Pons (tissue), 1 donor: ENCODE measurements around the gene OR5A1.
"Not testable (repeated sequence)": the region's sequence is repeated elsewhere in the genome, so short reads cannot be mapped to it uniquely, and the experiment has no call there.

ENCODE experiments used
- DNase-seq: peaks from one replicate; pipeline ENCODE4 v3.0.0-alpha.2; 2016; ENCODE audit warnings: low spot score

The OR5A1 gene

GRCh38 chr11:59436169-59436568, at the start of gene OR5A1:
Gene OR5A1 (plus strand): TSS chr11:59436469. CDS start chr11:59443169, 6,700 bp downstream.
- DNase-seq = no peak

DNA sequence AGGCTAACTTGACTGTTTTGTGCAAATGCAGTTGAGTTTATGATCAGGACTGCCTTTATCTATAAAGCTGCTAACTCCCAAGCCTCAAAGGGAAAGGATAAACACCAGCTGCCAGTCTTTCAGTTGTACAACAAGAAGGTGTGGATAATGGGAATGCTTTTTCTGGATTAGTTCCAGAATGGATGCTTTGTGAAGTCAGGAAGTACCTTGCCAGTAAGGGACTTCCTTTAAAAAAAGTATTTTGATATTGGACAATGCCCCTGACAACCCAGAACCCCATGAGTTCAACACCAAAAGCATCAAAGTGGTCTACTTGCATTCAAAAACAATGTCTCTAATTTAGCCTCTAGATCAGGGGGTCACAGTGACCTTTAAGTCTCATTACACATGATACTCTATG, 42.1 kb upstream of the OR5A1 start:
- DNase-seq = no peak

DNA sequence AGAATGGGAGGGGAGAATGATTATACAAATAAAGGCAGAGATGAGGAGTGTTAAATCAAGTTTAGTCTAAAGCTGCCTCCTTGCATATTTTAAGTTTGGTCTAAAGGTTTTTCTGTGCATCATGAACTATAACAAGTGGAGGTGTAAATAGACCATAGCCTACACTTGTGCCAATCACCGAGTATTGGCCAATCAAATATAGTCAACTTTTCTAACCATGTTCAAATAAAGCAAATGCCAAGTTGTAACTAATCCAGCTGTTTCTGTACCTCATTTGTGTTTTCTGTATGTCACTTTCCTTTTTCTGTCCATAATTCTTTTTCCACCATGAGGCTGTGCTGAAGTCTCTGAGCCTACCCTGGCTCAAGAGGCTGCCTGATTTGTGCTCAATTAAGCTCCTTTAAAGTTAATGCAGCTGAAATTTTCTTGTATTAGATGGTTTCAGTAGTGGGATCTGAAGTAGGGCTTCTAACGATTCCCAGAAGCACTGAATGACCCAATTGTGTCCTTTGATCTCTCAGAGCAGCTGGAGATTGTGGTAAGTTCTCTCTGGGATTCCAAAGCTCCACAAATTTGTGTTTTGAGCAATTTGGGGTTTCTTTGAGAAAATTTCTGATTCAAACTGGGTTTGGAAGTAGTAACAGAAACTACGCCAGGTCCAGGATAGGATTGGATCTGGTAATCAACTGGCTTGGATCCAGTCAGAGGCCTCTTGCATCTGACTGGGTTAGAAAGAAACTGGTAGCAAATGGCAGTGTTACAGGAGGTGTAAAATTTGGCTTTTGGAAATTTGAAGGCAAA, 35.6 kb upstream of the OR5A1 start:
- no peak for DNase-seq

DNA sequence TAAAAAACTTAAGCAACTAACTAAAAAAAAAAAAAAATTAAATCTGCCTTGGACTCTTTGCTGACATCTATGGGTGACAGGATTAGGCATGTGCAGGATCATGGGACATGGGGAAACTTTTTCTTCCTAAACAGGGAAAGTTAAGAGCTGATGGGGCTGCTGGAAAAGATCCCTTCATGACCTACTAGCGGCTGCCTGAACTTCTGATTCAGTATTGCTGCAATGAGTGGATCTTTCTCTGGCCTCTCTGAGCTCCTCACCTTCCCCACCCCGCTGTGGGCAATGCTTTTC, 35.1 kb upstream of the OR5A1 start:
- no peak for DNase-seq

GRCh38 chr11:59403546-59403945, 32.7 kb upstream of the OR5A1 start:
- no peak for DNase-seq

DNA sequence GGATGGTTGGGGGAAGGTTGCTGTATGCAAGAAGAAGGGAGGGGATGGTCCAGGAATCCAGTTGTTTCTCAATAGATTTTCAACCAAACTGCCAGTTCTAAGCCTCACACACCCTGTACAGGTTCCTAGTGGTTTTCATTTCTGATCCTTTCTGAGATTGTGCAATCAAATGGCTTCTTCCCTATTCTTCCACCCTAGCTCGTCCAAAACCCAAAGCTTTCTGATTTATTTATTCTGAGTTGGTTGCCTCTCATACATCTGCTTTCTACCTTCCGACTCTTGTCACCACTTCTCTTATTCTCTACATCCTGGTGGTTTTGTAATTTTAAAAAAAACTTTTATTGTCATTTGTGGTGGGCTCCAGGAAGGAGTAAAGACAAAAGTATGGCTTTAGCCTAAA, 22.6 kb upstream of the OR5A1 start:
- DNase-seq = no peak

DNA sequence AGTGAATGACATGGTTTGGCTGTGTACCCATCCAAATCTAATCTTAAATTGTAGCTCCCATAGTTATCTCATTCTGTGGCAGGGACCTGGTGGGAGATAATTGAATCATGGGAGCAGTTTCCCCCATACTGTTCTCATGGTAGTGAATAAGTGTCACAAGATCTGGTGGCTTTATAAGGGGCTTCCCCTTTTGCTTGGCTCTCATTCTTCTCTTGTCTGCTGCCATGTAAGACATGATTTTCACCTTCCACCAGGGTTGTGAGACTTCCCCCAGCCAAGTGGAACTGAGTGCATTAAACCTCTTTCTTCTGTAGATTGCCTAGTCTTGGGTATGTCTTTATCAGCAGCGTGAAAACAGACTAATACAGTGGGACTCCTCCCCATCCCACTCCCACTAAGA, 21.2 kb upstream of the OR5A1 start:
- DNase-seq = no peak

- DNase-seq = no peak
Measured at GRCh38 chr11:59416613-59417012, 19.7 kb upstream of the OR5A1 start.

- DNase-seq = no peak
Measured at GRCh38 chr11:59417023-59417422, 19.2 kb upstream of the OR5A1 start.

- DNase-seq = no peak
Measured at GRCh38 chr11:59418156-59418555, 18.1 kb upstream of the OR5A1 start.

- DNase-seq = no peak
Measured at GRCh38 chr11:59423835-59424234, 12.4 kb upstream of the OR5A1 start.

- DNase-seq = no peak
Measured at GRCh38 chr11:59425131-59425530, 11.1 kb upstream of the OR5A1 start.

DNA sequence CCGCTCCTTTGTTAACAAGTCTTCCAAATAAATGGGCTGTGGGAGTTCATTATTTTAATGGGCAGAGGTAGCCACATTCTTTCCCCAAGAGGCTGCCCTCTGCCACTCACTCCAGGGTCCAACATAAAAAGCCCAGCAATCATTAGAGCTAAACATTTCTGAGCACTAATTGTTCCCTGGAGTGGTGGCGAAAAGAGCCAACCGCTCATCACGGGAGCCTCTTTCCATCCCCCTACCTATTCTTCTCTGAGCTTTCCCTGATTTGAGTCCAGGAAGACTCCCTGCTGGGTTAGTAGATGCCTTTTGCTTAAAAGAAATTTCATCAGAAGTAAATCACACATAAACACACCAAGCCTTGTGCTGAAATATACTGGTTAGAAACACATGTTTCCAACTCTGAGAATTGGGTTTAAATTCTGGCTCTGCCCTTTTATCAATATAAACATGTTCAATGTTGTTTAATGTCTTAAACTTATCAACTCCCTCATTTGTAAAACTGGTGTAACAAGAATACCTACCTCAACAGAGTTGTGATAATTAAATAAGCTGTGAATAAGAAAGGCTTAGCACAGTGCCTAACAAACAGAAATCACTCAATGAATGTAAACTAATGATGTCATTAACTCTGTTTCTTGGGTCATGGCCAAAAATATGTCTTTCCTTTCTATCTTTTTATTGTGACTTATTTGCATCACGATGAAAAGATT, 9.8 kb upstream of the OR5A1 start, which contains the start of gene OR5A2:
Gene OR5A2 (minus strand): TSS at position 53 of the 707 bp plus-strand sequence. CDS start 3,460 bp downstream, outside the sequence.
- no peak for DNase-seq

GRCh38 chr11:59427068-59427382, 9.2 kb upstream of the OR5A1 start:
- DNase-seq = no peak

DNA sequence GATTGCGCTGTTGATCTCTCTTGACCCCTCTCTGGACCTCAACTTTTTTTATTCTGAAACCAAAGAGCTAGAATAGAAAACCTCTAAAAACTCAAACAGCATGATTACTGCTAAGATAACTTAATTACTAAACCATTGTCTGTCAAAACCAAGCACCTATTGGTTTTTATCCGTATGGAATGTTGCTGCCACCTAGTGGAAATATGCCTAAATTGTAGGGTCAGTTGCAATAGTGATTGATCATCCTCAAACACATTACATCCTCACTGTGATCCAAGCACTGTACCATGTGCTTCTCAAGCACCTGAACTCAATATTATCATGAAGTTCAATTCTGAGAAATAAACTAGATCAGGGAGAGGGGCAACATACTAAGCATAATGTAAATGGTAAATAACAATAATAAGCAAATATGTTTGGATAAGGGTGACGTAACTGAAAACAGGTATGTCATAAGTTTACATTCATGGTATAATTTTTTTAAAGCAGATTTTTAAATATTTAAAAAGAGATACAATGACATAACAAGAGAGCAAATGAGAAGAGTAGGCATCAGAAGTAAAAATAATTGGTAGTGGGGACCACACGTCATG, 6.2 kb upstream of the OR5A1 start:
- peak; percentile 55 for DNase-seq

GRCh38 chr11:59437770-59438169, 1.5 kb downstream of the OR5A1 start:
- DNase-seq = no peak

GRCh38 chr11:59445624-59446023, 9.4 kb downstream of the OR5A1 start:
- not testable (repeated sequence) for DNase-seq

GRCh38 chr11:59448484-59448883, 12.2 kb downstream of the OR5A1 start:
- no peak for DNase-seq

DNA sequence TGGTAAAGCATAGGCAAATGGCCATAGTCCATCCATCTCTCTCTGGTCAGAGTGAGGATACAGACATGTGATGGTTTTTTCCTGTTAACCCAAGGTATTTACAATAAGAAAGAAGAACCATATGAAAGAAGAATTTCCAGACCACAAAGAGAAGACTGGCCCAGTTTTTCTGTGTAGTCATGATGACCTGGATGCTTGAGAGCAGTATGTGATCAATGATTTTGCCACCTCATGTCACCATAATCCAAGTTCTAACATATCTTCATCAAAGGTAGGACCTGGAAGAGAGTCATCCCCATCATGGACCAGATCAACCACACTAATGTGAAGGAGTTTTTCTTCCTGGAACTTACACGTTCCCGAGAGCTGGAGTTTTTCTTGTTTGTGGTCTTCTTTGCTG, 20.4 kb downstream of the OR5A1 start, which contains the start of gene OR4D6:
Gene OR4D6 (plus strand): TSS at position 301 of the 400 bp plus-strand sequence. CDS start 0 bp downstream, at position 301.
- DNase-seq = no peak

DNA sequence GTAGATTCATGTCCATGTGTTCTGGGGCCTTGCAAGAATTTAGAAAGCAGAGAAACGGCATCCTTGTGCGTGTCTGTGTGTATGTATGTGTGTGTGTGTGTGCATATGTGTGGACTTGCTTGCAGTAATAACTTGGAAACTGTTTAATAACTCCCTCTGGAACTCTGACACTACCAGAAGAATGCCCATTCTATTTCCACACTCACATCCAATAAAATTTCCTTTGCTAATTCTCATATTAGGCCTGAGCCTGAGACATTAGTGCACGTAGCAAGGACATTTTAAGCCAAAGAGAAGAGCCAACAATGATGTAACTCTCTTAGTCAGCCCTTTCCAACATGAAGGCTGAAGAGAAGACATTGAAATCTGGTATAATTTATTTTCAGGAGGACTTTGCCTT, 23.6 kb downstream of the OR5A1 start:
- DNase-seq = no peak

DNA sequence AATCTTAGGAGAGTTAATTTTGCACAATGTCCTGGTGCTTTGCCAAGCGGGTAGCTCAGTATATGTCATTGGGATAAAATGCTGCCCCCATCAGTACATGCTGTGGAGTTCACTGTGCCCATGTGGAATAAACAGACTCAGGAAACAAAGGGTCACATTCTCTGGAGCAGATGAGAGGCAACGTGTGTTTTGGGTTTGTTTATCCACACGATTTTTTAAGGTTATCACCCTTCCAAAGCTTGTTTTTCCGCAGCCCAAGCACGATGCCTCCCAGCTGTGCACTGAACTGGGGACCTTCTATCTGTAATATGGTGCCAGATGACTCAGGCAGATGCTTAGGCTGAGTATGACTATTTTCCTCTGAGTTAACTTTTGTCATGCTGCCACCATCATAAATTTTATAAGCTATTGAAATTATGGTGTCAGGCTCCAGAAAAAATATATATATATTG, 26.9 kb downstream of the OR5A1 start:
- no peak for DNase-seq

GRCh38 chr11:59473015-59473414, 36.7 kb downstream of the OR5A1 start, which contains the start of gene OR4D10:
Gene OR4D10 (plus strand): TSS chr11:59473315. CDS start chr11:59477430, 4,115 bp downstream.
- DNase-seq = no peak

GRCh38 chr11:59475176-59475575, 38.9 kb downstream of the OR5A1 start:
- no peak for DNase-seq
